OCI-LY1 (cell line): Measurements from ENCODE around the gene DHDH.

Source experiments
- H2AFZ ChIP-seq: fragments of 200-600 bp; sonication (generic), shearing (Covaris generic); 2 replicates; pipeline ENCODE4 v1.6.0; 2014; ENCODE audit warnings: antibody characterized with exemption, mild to moderate bottlenecking, low read length
- H3F3A ChIP-seq: fragments of 200-600 bp; sonication (generic), shearing (Covaris generic); 2 replicates; pipeline ENCODE4 v1.6.0; 2014; ENCODE audit warnings: mild to moderate bottlenecking, antibody characterized with exemption, low read length, moderate library complexity; ENCODE audit not compliant: insufficient read depth
- H3K27ac ChIP-seq: fragments of 200-600 bp; sonication (generic); 2 replicates; pipeline ENCODE4 v1.5.1; 2014; ENCODE audit warnings: low read length, mixed run types, mild to moderate bottlenecking, low read depth; ENCODE audit not compliant: poor library complexity, severe bottlenecking
- H3K27me3 ChIP-seq: fragments of 200-600 bp; sonication (generic); 2 replicates; pipeline ENCODE4 v1.6.0; 2014; ENCODE audit warnings: antibody characterized with exemption, mild to moderate bottlenecking, low read length, moderate library complexity; ENCODE audit not compliant: insufficient read depth
- H3K36me3 ChIP-seq: fragments of 200-600 bp; sonication (generic); 2 replicates; pipeline ENCODE4 v1.6.1; 2014; ENCODE audit warnings: mild to moderate bottlenecking, antibody characterized with exemption, low read length, moderate library complexity, mixed read lengths; ENCODE audit not compliant: insufficient read depth
- H3K4me1 ChIP-seq: fragments of 200-600 bp; sonication (generic); 2 replicates; pipeline ENCODE4 v1.5.1; 2014; ENCODE audit warnings: mild to moderate bottlenecking, low read length, moderate library complexity; ENCODE audit not compliant: insufficient read depth, severe bottlenecking
- H3K4me2 ChIP-seq: fragments of 200-600 bp; sonication (generic), shearing (Covaris generic); 2 replicates; pipeline ENCODE4 v1.6.1; 2014; ENCODE audit warnings: low read length
- H3K4me3 ChIP-seq: fragments of 200-600 bp; sonication (generic); 2 replicates; pipeline ENCODE4 v1.5.1; 2014; ENCODE audit warnings: low read length, low read depth, mild to moderate bottlenecking, mixed read lengths; ENCODE audit not compliant: poor library complexity, severe bottlenecking
- H3K79me2 ChIP-seq: fragments of 200-600 bp; shearing (Covaris generic); 2 replicates; pipeline ENCODE4 v1.6.1; 2016; ENCODE audit warnings: mixed run types, low read length, mixed read lengths; ENCODE audit not compliant: insufficient read depth
- H3K9ac ChIP-seq: fragments of 200-600 bp; sonication (generic), shearing (Covaris generic); 2 replicates; pipeline ENCODE4 v1.6.1; 2014; ENCODE audit warnings: mild to moderate bottlenecking, low read length, mixed read lengths
- H3K9me2 ChIP-seq: fragments of 200-600 bp; sonication (generic), shearing (Covaris generic); 2 replicates; pipeline ENCODE4 v1.6.1; 2014; ENCODE audit warnings: low read depth, mild to moderate bottlenecking, low read length, mixed read lengths
- H3K9me3 ChIP-seq: fragments of 200-600 bp; shearing (Covaris generic); 2 replicates; pipeline ENCODE4 v1.6.1; 2014; ENCODE audit warnings: low read length, mixed read lengths
- H4K20me1 ChIP-seq: fragments of 200-600 bp; sonication (generic), shearing (Covaris generic); 2 replicates; pipeline ENCODE4 v1.6.0; 2016; ENCODE audit warnings: mild to moderate bottlenecking, low read length; ENCODE audit not compliant: insufficient read depth
- EZH2 ChIP-seq: fragments of 200-600 bp; sonication (generic), shearing (Covaris generic); IDR thresholded peaks from 2 replicates; pipeline ENCODE4 v1.8.0; 2017; ENCODE audit warnings: borderline replicate concordance, mixed run types, mild to moderate bottlenecking, antibody characterized with exemption, low read length, moderate library complexity, mixed read lengths
- TF ChIP-seq, protein P1 (sequence below): fragments of 200-600 bp; sonication (generic), shearing (Covaris generic); IDR thresholded peaks from 2 replicates; pipeline ENCODE4 v1.5.1; 2017; ENCODE audit warnings: mild to moderate bottlenecking, antibody characterized with exemption, low read length, moderate library complexity, mixed read lengths

Gene DHDH

DNA sequence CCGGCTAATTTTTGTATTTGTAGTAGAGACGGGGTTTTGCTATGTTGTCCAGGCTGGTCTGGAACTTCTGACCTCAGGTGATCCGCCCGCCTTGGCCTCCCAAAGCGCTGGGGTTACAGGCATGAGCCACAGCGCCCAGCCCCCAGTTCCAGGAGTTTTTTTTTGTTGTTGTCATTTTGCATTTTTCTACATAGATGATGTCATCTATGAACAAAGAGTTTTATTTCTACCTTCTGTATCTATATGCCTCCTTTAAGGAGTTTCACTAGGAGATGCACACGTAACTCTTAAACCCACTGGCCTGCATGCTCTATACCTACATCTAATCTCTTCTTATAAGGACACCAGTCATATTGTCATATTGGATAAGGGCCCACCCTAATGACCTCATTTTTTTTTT, 4.8 kb downstream of the DHDH start:
- Histone ChIP-seq H3K79me2 (no peaks in the 10 kb centered on the region), H3K36me3 (peaks cover 4% of the 10 kb centered on the region; the same call in 1 of the 2 replicates), H3K9ac (no peak overlapping the region), H3K27me3 (no peaks in the 10 kb centered on the region), H3K4me1 (peaks cover 7% of the 10 kb centered on the region), H3K4me3 (no peak overlapping the region), H4K20me1 (no peaks in the 10 kb centered on the region), H3K27ac (no peak overlapping the region), H3K9me3 (peaks cover 8% of the 10 kb centered on the region), H3K9me2 (no peaks in the 10 kb centered on the region), H3K4me2 (no peak overlapping the region), H2AFZ (no peak overlapping the region), H3F3A (no peaks in the 10 kb centered on the region)
- TF ChIP-seq EZH2, result no peak
- TF ChIP-seq, protein P1, sequence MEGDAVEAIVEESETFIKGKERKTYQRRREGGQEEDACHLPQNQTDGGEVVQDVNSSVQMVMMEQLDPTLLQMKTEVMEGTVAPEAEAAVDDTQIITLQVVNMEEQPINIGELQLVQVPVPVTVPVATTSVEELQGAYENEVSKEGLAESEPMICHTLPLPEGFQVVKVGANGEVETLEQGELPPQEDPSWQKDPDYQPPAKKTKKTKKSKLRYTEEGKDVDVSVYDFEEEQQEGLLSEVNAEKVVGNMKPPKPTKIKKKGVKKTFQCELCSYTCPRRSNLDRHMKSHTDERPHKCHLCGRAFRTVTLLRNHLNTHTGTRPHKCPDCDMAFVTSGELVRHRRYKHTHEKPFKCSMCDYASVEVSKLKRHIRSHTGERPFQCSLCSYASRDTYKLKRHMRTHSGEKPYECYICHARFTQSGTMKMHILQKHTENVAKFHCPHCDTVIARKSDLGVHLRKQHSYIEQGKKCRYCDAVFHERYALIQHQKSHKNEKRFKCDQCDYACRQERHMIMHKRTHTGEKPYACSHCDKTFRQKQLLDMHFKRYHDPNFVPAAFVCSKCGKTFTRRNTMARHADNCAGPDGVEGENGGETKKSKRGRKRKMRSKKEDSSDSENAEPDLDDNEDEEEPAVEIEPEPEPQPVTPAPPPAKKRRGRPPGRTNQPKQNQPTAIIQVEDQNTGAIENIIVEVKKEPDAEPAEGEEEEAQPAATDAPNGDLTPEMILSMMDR, result no peak

DNA sequence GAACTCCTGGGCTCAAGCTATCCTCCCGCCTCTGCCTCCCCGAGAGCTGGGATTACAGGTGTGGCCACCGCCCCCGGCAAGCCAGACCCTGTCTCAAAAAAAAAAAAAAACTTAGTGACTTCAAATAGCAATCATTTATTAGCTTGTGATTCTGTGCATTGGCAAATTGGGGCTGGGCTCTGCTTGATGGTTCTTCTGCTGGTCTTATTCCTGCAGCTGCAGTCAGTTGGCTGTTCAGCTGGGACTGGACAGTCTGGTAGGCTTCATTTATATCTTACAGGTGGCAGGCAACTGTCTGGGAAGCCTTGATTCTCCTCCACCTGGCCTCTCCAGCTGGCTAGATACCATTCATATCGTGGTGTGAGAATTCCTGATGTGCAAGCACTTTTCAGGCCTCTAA, 7.4 kb downstream of the DHDH start:
- no peak overlapping the region for H3K27ac ChIP-seq
- no peak overlapping the region for H2AFZ ChIP-seq
- H3K4me1 ChIP-seq, result no peaks in the 10 kb centered on the region
- H3K9me2 ChIP-seq, result no peaks in the 10 kb centered on the region
- no peaks in the 10 kb centered on the region for H3F3A ChIP-seq
- peaks cover 4% of the 10 kb centered on the region; the same call in 1 of the 2 replicates for H3K36me3 ChIP-seq
- peaks cover 8% of the 10 kb centered on the region for H3K9me3 ChIP-seq
- no peaks in the 10 kb centered on the region for H3K79me2 ChIP-seq
- H3K27me3 ChIP-seq, result no peaks in the 10 kb centered on the region
- H3K4me3 ChIP-seq, result no peak overlapping the region
- no peak overlapping the region for H3K9ac ChIP-seq
- no peaks in the 10 kb centered on the region for H4K20me1 ChIP-seq
- TF ChIP-seq EZH2, result no peak
- TF ChIP-seq, protein P1, result no peak
- H3K4me2 ChIP-seq, result no peak overlapping the region

DNA sequence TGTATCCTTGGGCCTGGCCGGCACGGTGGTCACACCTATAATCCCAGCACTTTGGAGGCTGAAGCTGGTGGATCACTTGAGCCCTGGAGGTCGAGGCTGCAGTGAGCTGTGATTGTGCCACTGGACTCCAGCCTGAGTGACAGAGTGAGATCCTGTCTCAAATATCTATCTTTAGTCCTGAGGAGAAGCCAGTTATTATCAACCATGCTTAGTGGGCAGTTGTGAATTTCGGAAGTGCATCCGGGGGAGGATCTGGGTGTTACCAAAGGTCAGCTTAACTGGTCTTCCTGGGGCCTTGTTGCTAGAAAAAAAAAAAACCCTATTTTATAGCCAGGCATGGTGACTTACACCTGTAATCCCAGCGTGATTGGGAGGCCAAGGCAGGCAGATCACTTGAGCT, 9.6 kb downstream of the DHDH start:
- no peak overlapping the region for H3K4me3 ChIP-seq
- no peaks in the 10 kb centered on the region for H4K20me1 ChIP-seq
- no peak overlapping the region for H3K27ac ChIP-seq
- H3K4me1 ChIP-seq, result no peaks in the 10 kb centered on the region
- H3K9me3 ChIP-seq, result peaks cover 18% of the 10 kb centered on the region
- peaks cover 4% of the 10 kb centered on the region; the same call in 1 of the 2 replicates for H3K36me3 ChIP-seq
- no peak for TF ChIP-seq EZH2
- TF ChIP-seq, protein P1, result no peak
- no peaks in the 10 kb centered on the region for H3K27me3 ChIP-seq
- H3K79me2 ChIP-seq, result no peaks in the 10 kb centered on the region
- H2AFZ ChIP-seq, result no peak overlapping the region
- H3K4me2 ChIP-seq, result no peak overlapping the region
- no peaks in the 10 kb centered on the region for H3F3A ChIP-seq
- H3K9me2 ChIP-seq, result no peaks in the 10 kb centered on the region
- H3K9ac ChIP-seq, result no peak overlapping the region
